Raji (cell line): ENCODE data around the gene ARVCF.

Experiments
- POLR2A ChIP-seq: IDR thresholded peaks from 2 replicates; pipeline ENCODE4 v1.6.1; 2011; ENCODE audit warnings: low read depth, low read length, control low read depth; ENCODE audit not compliant: insufficient read depth

Gene ARVCF

GRCh38 chr22:19958083-19959042 lies 58.3 kb downstream of the ARVCF start:
- TF ChIP-seq POLR2A: no peak

GRCh38 chr22:19957445-19957844 lies 59.2 kb downstream of the ARVCF start:
- no peak for TF ChIP-seq POLR2A

DNA sequence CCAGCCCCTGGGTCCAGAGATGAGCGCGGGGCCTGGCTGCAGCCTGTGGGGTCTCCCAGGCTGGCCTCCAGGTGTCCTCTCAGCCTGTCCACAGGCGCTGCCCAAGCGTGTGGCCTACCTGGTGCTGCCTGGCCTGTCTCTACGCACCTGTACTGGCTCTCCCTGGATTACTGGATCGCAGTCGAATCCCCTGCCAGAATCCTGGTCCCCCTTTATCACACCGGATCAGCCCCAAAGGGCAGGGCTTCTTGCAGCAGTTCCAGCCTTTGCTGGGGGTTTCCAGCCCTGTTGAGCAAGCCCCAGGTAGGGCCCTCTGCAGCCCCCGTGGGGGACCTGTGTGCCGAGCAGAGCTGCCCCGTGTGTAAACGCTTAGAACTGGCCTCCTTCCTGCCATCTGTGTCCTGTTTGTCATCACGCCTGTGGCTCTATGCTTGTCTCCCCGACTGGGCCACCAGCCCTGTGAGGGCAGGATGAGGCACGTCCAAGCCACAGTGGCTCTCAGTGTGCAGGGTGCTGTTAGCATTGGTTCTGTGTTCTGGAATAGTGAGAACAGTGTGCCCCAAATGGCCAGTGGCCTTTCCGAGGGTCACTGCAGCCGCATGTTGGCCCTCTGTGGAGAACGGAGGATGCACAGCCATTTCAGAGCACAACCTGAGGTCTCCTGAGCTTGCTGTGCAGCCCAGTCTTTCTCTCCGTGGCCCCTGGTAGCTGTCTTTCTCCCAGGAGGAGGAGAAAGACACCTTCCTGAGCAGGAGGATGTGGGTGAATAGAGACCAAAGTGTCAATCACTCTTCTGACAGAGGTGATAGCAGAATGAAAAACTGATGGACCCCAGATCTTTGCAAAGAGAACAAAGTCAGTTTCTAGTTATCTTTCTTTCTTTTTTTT lies 61.1 kb downstream of the ARVCF start:
- no peak for TF ChIP-seq POLR2A

DNA sequence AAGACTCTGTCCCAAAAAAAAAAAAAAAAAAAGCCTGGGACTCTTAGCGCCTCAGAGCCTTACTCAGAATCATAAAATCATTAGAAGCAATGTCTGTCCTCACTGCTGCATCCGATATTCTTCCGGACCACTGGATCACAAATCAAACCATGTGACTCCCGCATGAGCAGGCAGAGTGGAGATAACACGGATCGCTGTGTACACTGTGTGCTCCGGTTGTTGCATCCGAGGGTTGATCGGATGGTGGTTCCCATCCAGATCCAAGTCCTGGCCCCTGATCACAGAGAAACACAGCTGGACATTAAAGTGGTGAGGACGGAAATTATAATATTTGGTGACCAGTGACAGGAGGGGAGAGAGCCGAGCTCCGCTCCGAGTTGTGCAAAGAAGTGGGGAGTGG lies 65.3 kb downstream of the ARVCF start:
- TF ChIP-seq POLR2A: no peak

DNA sequence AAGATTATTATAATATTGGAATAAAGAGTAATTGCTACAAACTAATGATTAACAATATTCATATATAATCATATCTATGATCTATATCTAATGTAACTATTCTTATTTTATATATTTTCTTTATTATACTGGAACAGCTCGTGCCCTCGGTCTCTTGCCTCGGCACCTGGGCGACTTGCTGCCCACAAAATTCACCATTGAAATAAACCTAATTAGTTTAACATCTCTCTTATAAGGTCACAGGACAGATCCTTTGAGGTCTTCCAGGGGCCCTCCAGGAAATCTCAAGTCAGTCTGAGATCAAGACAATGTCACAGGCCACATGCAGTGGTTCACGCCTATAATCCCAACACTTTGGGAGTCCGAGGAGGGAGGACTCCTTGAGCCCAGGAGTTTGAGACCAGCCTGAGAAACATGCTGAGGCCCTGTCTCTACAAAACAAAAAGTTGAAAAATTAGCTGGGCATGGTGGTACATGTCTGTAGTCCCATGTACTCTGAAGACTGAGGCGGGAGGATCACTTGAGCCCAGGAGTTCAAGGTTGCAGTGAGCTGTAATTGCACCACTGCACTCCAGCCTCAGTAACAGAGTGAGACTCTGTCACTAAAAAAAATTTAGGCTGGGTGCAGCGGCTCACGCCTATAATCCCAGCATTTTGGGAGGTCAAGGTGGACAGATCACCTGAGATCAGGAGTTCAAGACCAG lies 68.4 kb downstream of the ARVCF start:
- TF ChIP-seq POLR2A: no peak

DNA sequence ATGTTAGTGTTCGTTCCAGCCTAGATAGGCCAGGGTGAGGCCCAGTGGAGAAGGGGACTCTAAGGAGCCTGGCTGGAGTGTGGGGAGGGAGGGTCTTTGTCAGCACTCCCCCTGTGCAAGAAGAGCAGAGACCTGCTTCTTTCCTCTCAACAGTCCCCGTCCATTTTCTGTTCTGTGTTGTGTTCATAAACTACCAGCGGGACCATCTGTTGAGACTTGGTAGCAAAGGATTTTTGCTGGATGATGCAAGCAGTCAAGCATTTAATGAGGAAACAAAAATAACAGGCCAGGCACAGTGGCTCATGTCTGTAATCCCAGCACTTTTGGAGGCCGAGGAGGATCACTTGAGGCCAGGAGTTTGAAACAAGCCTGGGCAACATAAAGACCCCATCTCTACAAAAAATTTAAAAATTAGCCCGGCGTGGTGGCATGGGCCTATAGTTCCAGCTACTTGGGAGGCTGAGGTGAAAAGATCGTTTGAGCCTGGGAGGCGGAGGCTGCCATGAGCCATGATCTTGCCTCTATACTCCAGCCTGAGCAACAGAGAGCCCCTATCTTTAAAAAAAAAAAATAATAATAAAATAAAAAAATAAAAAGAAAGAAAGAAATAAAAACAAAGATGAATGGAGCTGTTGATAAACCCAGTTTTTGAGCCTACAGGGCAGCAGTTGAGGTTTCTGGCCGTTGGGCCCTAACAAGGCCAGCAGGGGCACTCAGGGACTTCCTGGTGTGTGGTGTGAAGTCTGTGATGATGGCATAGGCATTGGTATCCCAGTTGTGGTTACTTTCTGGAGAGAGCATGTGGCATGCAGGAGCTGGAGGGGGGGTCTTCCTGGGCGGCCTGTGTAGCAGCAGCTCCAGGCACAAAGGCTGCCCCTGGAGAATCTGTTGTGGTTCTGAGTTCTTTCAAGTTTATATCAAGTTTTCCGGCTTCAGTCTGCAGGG lies 73.3 kb downstream of the ARVCF start:
- TF ChIP-seq POLR2A: no peak

DNA sequence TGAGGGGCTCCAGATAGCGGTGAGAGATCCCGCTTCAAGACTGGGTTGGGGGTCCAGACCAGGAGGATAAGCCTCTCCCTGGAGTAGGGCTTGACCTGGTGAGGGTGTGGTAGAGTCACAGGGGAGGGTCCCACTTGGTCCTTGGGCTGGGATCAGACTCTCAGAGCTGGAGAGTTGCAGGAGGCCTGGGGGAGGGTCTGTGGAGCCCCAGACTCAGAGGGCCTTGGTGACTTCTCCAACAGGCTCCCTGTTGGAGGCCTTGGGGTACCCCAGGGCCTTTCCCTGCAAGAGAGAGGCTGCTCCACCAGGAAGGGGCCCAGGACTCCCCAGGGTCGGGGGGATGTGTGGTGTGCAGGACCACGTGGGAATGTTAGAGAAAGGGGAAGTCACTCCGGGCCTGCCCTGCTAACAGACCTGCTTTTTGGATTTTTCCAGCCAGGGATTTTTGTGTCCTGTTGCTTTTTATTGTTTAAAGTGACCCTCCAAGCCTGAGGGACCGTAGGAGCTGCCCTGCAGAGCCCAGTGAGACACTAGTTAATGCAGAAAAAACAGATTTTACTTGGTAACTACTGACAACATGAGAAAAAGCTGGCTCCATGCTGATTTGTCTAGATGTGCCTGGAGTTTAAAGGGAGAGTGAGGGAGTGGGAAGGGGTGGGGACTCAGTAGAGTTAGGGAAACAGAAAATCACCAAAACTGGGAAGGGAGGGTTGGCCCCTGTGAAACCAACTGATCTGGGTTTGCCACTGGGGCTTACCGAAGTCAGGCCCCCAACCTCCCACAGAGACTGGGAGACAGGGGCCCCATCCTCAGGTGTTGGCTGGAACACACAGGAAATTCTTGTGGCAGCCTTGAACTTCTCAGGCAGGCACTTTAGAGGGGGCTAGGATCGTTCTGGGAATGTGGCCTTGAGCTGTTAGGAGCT lies 74.2 kb downstream of the ARVCF start:
- peak; percentile 34; the same call in 1 of the 2 replicates for TF ChIP-seq POLR2A

- TF ChIP-seq POLR2A: peak; percentile 45
These were observed 75.1 kb downstream of the ARVCF start, which contains the start of the genes COMT and TXNRD2 for GRCh38 chr22:19941365-19942082. Gene COMT, plus strand, starts transcription at chr22:19941772. Its CDS starts 20,755 bp downstream, at chr22:19962527. Gene TXNRD2, minus strand, starts transcription at chr22:19941818. Its CDS starts 15 bp downstream, at chr22:19941803.

DNA sequence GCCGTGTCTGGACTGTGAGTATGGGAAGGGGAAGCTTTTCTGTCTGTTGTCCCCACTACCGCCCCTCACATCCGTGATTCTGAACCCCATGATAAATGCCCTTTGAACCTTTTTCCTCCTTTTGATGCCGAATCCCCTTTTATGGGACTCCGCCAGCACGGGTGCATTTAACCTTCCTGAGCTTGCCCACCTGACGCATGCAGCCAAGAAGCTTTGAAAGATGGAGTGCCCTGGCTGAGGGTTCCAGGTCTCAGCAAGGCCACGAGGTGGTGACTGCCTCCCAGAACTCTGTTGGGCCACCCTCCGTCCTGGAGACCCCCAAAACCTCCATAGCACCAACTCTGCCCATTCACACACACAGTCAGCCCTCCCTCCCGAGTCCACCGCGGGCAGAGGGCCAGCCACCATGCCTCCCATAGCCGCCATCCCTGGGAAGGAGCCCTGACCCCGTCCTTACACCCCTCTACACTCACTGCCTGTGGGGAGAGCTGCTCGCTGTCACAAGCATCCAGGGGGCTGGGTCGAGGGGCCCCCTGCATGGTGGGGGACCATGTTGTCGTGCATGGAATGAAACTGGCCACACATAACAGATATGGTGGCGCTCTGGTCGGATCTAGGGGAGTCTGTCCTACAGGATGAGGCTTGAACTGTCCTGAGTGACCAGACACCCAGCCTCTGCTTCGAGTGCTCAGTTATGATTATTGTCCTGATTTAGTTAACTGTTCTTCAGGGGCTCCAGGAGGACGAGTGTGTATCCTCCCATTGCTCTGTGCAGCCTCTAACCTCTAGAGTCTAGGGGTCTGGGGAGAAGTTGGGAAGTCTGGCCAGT lies 75.9 kb downstream of the ARVCF start:
- no peak for TF ChIP-seq POLR2A

DNA sequence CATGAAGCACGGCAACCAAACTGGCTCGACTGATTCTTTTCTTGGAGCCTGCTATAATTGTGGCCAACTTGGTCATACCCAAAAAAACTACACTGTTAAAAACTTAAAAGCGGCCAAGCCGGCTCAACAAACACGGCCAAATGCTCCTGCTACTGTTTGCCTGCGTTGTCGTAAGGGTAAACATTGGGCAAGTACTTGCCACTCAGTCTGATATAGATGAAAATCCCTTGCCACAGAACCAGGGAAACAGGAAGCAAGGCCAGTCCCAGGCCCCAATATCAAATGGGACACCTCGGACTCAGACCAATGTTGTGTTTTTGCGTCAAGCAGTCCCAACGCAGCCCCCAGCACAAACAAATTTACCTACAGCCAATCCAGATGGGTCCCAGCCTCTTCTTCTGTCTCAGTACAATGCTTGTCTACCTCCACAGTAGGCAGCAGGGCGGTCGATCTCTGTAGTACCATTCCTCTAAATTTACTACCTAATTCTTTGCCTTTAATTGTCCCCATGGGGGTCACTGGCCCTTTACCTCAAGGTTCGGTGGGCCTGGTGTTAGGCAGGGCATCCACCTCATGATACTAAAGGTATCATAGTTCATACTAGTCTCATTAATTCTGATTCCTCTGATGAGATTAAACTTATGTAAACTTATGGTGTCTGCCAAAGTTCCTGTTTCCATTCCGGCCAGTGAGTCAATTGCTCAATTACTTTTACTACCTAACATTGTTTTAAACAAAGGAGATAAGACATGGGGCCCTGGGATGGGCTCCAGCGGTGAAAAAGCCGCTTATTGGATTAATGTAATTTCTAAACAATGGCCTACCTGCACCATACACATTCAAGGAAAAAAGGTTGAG lies 78.8 kb downstream of the ARVCF start:
- no peak for TF ChIP-seq POLR2A
